Cardiac muscle cell (in vitro differentiated cells and primary cell): ENCODE measurements around the gene FADS1. TPM values are rescaled to one million over a fixed set of nuclear protein-coding genes. Genes with fewer than 3 reads are reported as not detected.

Experiments
- DNase-seq, 2 donors: peaks; one replicate each; pipeline versions ENCODE4 v3.0.0 to v3.0.0-alpha.2; 2010 to 2017; ENCODE audit warnings: low read depth in 1 of 2, low spot score in 1 of 2
- H3K27ac ChIP-seq: fragments of 200-600 bp; sonication (generic); 2 replicates; pipeline ENCODE4 v1.5.1; 2016
- H3K27me3 ChIP-seq: fragments of 200-600 bp; sonication (generic); 2 replicates; pipeline ENCODE4 v1.6.0; 2016; ENCODE audit warnings: control low read depth
- H3K36me3 ChIP-seq: fragments of 200-600 bp; sonication (generic); 2 replicates; pipeline ENCODE4 v1.5.1; 2016; ENCODE audit warnings: control low read depth
- H3K4me1 ChIP-seq: fragments of 200-600 bp; sonication (generic); 2 replicates; pipeline ENCODE4 v1.8.1; 2017; ENCODE audit warnings: low read depth, mild to moderate bottlenecking, mixed run types
- H3K4me3 ChIP-seq: fragments of 200-600 bp; sonication (generic); 2 replicates; pipeline ENCODE4 v1.5.1; 2016; ENCODE audit warnings: mild to moderate bottlenecking
- H3K9me3 ChIP-seq: fragments of 200-600 bp; sonication (generic); 2 replicates; pipeline ENCODE4 v1.5.1; 2017; ENCODE audit warnings: low read depth, mild to moderate bottlenecking, control low read depth
- polyA plus RNA-seq: library from polyadenylated mRNA; unstranded; fragments of >200 nt; fragmentation: Nextera tagmentation; extraction: Ambion mirVana; gene quantifications from 2 replicates; pipeline ENCODE4 v1.2.1, GENCODE V29; 2016
- total RNA-seq: library from RNA; depleted of rRNA; stranded (reverse); fragments of >200 nt; gene quantifications from 2 replicates; pipeline ENCODE4 v1.2.3, GENCODE V29; 2016
- TF ChIP-seq, protein P1 (sequence below): IDR thresholded peaks from 2 replicates; pipeline ENCODE4 v1.5.1; 2012; ENCODE audit warnings: low read depth, mild to moderate bottlenecking, low read length

Gene FADS1
- total and polyA plus RNA-seq, 2 experiments from 2014 or later: 114 to 249 TPM

DNA sequence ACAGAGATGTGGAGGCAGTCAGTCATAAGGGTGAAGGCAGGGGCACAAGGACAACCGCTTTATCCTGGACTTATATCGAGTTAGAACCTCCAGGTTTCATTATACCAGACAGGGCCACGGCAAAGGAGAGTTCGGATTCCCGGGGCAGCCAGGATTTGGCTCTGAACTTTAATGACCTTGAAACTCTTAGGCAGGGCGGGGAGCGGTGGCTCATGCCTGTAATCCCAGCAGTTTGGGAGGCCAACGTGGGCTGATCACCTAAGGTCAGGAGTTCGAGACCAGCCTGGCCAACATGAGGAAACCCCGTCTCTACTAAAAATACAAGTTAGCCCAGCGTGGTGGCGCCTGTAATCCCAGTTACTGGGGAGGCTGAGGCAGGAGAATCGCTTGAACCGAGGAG is 65.4 kb downstream of the FADS1 start:
- DNase-seq: no peak
- TF ChIP-seq, protein P1, sequence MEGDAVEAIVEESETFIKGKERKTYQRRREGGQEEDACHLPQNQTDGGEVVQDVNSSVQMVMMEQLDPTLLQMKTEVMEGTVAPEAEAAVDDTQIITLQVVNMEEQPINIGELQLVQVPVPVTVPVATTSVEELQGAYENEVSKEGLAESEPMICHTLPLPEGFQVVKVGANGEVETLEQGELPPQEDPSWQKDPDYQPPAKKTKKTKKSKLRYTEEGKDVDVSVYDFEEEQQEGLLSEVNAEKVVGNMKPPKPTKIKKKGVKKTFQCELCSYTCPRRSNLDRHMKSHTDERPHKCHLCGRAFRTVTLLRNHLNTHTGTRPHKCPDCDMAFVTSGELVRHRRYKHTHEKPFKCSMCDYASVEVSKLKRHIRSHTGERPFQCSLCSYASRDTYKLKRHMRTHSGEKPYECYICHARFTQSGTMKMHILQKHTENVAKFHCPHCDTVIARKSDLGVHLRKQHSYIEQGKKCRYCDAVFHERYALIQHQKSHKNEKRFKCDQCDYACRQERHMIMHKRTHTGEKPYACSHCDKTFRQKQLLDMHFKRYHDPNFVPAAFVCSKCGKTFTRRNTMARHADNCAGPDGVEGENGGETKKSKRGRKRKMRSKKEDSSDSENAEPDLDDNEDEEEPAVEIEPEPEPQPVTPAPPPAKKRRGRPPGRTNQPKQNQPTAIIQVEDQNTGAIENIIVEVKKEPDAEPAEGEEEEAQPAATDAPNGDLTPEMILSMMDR: no peak
- Histone ChIP-seq H3K27ac (no peak overlapping the region), H3K9me3 (no peaks in the 10 kb centered on the region), H3K4me3 (no peak overlapping the region), H3K27me3 (no peaks in the 10 kb centered on the region), H3K4me1 (peaks cover 33% of the 10 kb centered on the region), H3K36me3 (no peaks in the 10 kb centered on the region)

DNA sequence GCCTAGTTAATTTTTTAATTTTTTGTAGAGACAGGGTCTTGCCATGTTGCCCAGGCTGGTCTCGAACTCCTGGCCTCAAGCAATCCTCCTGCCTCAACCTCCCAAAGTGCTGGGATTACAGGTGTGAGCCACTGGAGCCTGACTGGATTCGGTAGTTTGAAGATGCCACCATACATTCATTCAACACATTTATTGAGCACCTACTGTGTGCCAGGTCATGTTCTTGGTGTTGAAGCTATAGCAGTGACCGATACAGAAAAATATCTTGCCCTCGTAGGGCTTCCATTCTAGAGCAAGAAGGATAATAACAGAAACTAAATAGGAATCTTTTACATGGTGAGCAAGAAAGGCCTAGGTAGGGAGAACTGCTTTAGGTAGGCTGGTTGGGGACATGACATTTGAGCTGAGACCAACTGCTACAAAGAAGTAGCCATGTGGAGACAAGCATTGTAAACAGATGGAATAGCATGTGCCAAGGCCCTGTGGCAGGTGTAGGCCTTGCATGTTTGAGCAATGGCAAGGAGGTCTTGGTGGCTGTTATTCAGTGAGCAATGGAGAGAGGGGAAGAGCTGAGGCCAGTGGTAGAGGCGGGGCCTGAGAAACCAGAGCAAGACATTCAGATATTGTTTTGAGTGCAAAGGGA is 66.1 kb downstream of the FADS1 start:
- TF ChIP-seq, protein P1: no peak
- Histone ChIP-seq H3K4me1 (peaks cover 33% of the 10 kb centered on the region), H3K36me3 (no peaks in the 10 kb centered on the region)

More for the DNA sequence above, 66.1 kb downstream of the FADS1 start:
- H3K4me3 ChIP-seq: no peak overlapping the region
- no peaks in the 10 kb centered on the region for H3K27me3 ChIP-seq
- H3K27ac ChIP-seq: no peak overlapping the region
- DNase-seq: no peak
- no peaks in the 10 kb centered on the region for H3K9me3 ChIP-seq

Other genes starting within 250 kb of the FADS1 start
- gene SYT7, start 235.9 kb downstream of the FADS1 start, total RNA-seq: 8.7 and 12.1 TPM in 2 replicates
- gene SYT7, start 235.9 kb downstream of the FADS1 start, polyA plus RNA-seq: 6.3 and 7.5 TPM in 2 replicates
- 5.5 and 6.3 TPM in 2 replicates for gene DAGLA, start 136.6 kb downstream of the FADS1 start, total RNA-seq
- gene DAGLA, start 136.6 kb downstream of the FADS1 start, polyA plus RNA-seq: 2.1 and 3.4 TPM in 2 replicates
- gene MYRF, start 64.4 kb downstream of the FADS1 start, total RNA-seq: 48.0 and 56.9 TPM in 2 replicates
- gene MYRF, start 64.4 kb downstream of the FADS1 start, polyA plus RNA-seq: 29.3 and 41.2 TPM in 2 replicates
- gene TMEM258, start 24.4 kb downstream of the FADS1 start, total RNA-seq: 29.3 and 35.3 TPM in 2 replicates
- 241 and 255 TPM in 2 replicates for gene TMEM258, start 24.4 kb downstream of the FADS1 start, polyA plus RNA-seq
- 13.5 and 30.7 TPM in 2 replicates for gene FEN1, start 24.1 kb downstream of the FADS1 start, total RNA-seq
- gene FEN1, start 24.1 kb downstream of the FADS1 start, polyA plus RNA-seq: 13.2 and 39.2 TPM in 2 replicates
- 103 and 239 TPM in 2 replicates for gene FADS2, start 11.3 kb upstream of the FADS1 start, total RNA-seq
- gene FADS2, start 11.3 kb upstream of the FADS1 start, polyA plus RNA-seq: 129 and 262 TPM in 2 replicates
- gene FADS3, start 74.5 kb upstream of the FADS1 start, total RNA-seq: 42.0 and 42.9 TPM in 2 replicates
- gene FADS3, start 74.5 kb upstream of the FADS1 start, polyA plus RNA-seq: 45.0 and 48.0 TPM in 2 replicates
- gene RAB3IL1, start 100.6 kb upstream of the FADS1 start, total RNA-seq: 6.7 and 11.6 TPM in 2 replicates
- 8.3 and 14.6 TPM in 2 replicates for gene RAB3IL1, start 100.6 kb upstream of the FADS1 start, polyA plus RNA-seq
- 0.27 and 0.39 TPM in 2 replicates for gene BEST1, start 133.3 kb upstream of the FADS1 start, total RNA-seq
- gene BEST1, start 133.3 kb upstream of the FADS1 start, polyA plus RNA-seq: 0.17 and 0.34 TPM in 2 replicates
- 679 and 858 TPM in 2 replicates for gene FTH1, start 150.6 kb upstream of the FADS1 start, total RNA-seq
- gene FTH1, start 150.6 kb upstream of the FADS1 start, polyA plus RNA-seq: 2,885 and 3,180 TPM in 2 replicates